ENCODE results near the gene HDAC4. TPM values are rescaled to one million over a fixed set of nuclear protein-coding genes. Genes with fewer than 3 reads are reported as not detected.
A peak's percentile ranks its signal among the peaks of the same experiment; 100 is the strongest.

The HDAC4 gene
- total RNA-seq, 4 donors from 2014 or later = 68.0 to 123 (median 86.5) TPM

- 89% methylated on average over 13 of the region's 13 CpGs for WGBS, 2 donors
- DNase-seq (ENCODE audit: low spot score in 2 of 2) = no peak
Measured at GRCh38 chr2:239089884-239090283, 310.9 kb downstream of the HDAC4 start.

GRCh38 chr2:239087046-239087710 lies 313.6 kb downstream of the HDAC4 start:
- Histone ChIP-seq H3K27me3 (no peaks in the 10 kb centered on the region), H3K36me3 (peaks cover 0 to 57% (median 9%) of the 10 kb centered on the region in 3 donors), H3K27ac (peak overlapping the region in 1 of 4 donors; percentile 40), H3K4me3 (no peak overlapping the region), H3K9me3 (no peaks in the 10 kb centered on the region), H3K4me1 (peaks cover 0 to 11% (median 0%) of the 10 kb centered on the region in 4 donors)
- 90 to 93% methylated on average over 16 to 21 of the region's 21 CpGs for WGBS, 2 donors
- DNase-seq (ENCODE audit: low spot score in 2 of 2) = no peak
- TF ChIP-seq CTCF (IDR thresholded peaks at IDR 0.05) (no peak), POLR2A (IDR thresholded peaks at IDR 0.05) (no peak), EP300 (IDR thresholded peaks at IDR 0.05) (no peak)

More at GRCh38 chr2:239089884-239090283, 310.9 kb downstream of the HDAC4 start:
- peaks cover 0 to 11% (median 0%) of the 10 kb centered on the region in 4 donors for H3K4me1 ChIP-seq
- H3K4me3 ChIP-seq = no peak overlapping the region
- H3K27me3 ChIP-seq = no peaks in the 10 kb centered on the region
- no peaks in the 10 kb centered on the region for H3K9me3 ChIP-seq
- peaks cover 0 to 64% (median 4%) of the 10 kb centered on the region in 3 donors for H3K36me3 ChIP-seq
- H3K27ac ChIP-seq = peak overlapping the region in 2 of 4 donors; percentile 57 to 80
- TF ChIP-seq CTCF (IDR thresholded peaks at IDR 0.05) (no peak), EP300 (IDR thresholded peaks at IDR 0.05) (no peak), POLR2A (IDR thresholded peaks at IDR 0.05) (no peak)

GRCh38 chr2:239086325-239087020 lies 314.3 kb downstream of the HDAC4 start:
- Histone ChIP-seq H3K27ac (peak overlapping the region in 1 of 4 donors; percentile 40), H3K9me3 (no peaks in the 10 kb centered on the region), H3K4me1 (peaks cover 0 to 11% (median 0%) of the 10 kb centered on the region in 4 donors), H3K4me3 (no peak overlapping the region), H3K36me3 (peaks cover 0 to 61% (median 9%) of the 10 kb centered on the region in 3 donors), H3K27me3 (no peaks in the 10 kb centered on the region)
- no peak for DNase-seq (ENCODE audit: low spot score in 2 of 2)
- TF ChIP-seq EP300 (IDR thresholded peaks at IDR 0.05) = no peak
- no peak for TF ChIP-seq CTCF (IDR thresholded peaks at IDR 0.05)
- TF ChIP-seq POLR2A (IDR thresholded peaks at IDR 0.05) = no peak
- WGBS, 2 donors = 83 to 91% methylated on average over 27 to 28 of the region's 28 CpGs

- WGBS, 2 donors = 66 to 70% methylated on average over 28 to 29 of the region's 29 CpGs
- H3K9me3 ChIP-seq = no peaks in the 10 kb centered on the region
- no peak overlapping the region for H3K4me3 ChIP-seq
- peaks cover 0 to 2% (median 0%) of the 10 kb centered on the region in 4 donors for H3K4me1 ChIP-seq
- peak overlapping the region in 2 of 4 donors; percentile 26 to 70 for H3K27ac ChIP-seq
- H3K27me3 ChIP-seq = no peaks in the 10 kb centered on the region
- no peak for TF ChIP-seq EP300 (IDR thresholded peaks at IDR 0.05)
- no peak for TF ChIP-seq POLR2A (IDR thresholded peaks at IDR 0.05)
- TF ChIP-seq CTCF (IDR thresholded peaks at IDR 0.05) = no peak
- H3K36me3 ChIP-seq = peaks cover 0 to 67% (median 15%) of the 10 kb centered on the region in 3 donors
- DNase-seq (ENCODE audit: low spot score in 2 of 2) = no peak
Measured at GRCh38 chr2:239085201-239085992, 315.4 kb downstream of the HDAC4 start.

Data from tibial nerve (tissue), 4 donors.